WTC11 (cell line): ENCODE results near the gene PPAN. TPM values are rescaled to one million over a fixed set of nuclear protein-coding genes. Genes with fewer than 3 reads are reported as not detected.

Experiments
- ATAC-seq: fragments of 200-7000 bp; cut with Tn5 transposase; 2 replicates; pipeline ENCODE4 v1.10.0; 2021; ENCODE audit warnings: mild to moderate bottlenecking, moderate library complexity
- CTCF ChIA-PET: fragments of 300-600 bp; sonication (Branson Sonifier 250); formaldehyde crosslinking; loops from one replicate; lab custom pipeline; 2021; ENCODE audit warnings: antibody characterized with exemption; lab: Charles Lee
- POLR2A ChIA-PET: fragments of 350-600 bp; sonication (Branson Sonifier 250); formaldehyde crosslinking; loops from one replicate; lab custom pipeline; 2021; ENCODE audit warnings: antibody characterized with exemption; lab: Charles Lee
- DNase-seq: peaks from one replicate; pipeline ENCODE4 v3.0.0; 2021; ENCODE audit warnings: low spot score
- H3K27ac Mint-ChIP-seq: 2 replicates; pipeline ENCODE4 v1.8.0; 2021; ENCODE audit warnings: mixed read lengths
- H3K27me3 Mint-ChIP-seq: 2 replicates; pipeline ENCODE4 v1.8.0; 2021; ENCODE audit warnings: low read depth, mild to moderate bottlenecking, moderate library complexity, mixed read lengths
- H3K36me3 Mint-ChIP-seq: 2 replicates; pipeline ENCODE4 v1.8.0; 2021; ENCODE audit warnings: mixed read lengths
- H3K4me1 Mint-ChIP-seq: 2 replicates; pipeline ENCODE4 v1.8.0; 2022; ENCODE audit warnings: mixed read lengths
- H3K4me3 Mint-ChIP-seq: 2 replicates; pipeline ENCODE4 v1.8.0; 2021; ENCODE audit warnings: mild to moderate bottlenecking, moderate library complexity, mixed read lengths
- H3K9me3 Mint-ChIP-seq: 2 replicates; pipeline ENCODE4 v1.8.0; 2021; ENCODE audit warnings: mixed read lengths
- AFF4 ChIP-seq: sonication (generic); formaldehyde crosslinking; IDR thresholded peaks from 2 replicates; pipeline ENCODE4 v1.8.1; 2023; ENCODE audit warnings: mild to moderate bottlenecking, missing genetic modification reagents, borderline replicate concordance
- ATF1 ChIP-seq: sonication (generic); formaldehyde crosslinking; IDR thresholded peaks from 2 replicates; pipeline ENCODE4 v1.8.1; 2023; ENCODE audit warnings: mild to moderate bottlenecking, moderate library complexity, missing genetic modification reagents
- CBFB ChIP-seq: sonication (generic); formaldehyde crosslinking; IDR thresholded peaks from 2 replicates; pipeline ENCODE4 v1.8.1; 2022; ENCODE audit warnings: mild to moderate bottlenecking, low read depth, missing genetic modification reagents
- CREB1 ChIP-seq: sonication (generic); formaldehyde crosslinking; IDR thresholded peaks from 2 replicates; pipeline ENCODE4 v1.8.0; 2023; ENCODE audit warnings: mild to moderate bottlenecking, missing genetic modification reagents
- CREM ChIP-seq: sonication (generic); formaldehyde crosslinking; IDR thresholded peaks from 2 replicates; pipeline ENCODE4 v1.8.1; 2022; ENCODE audit warnings: mild to moderate bottlenecking, missing genetic modification reagents, moderate library complexity
- E2F5 ChIP-seq: sonication (generic); formaldehyde crosslinking; IDR thresholded peaks from 2 replicates; pipeline ENCODE4 v1.8.1; 2022; ENCODE audit warnings: mild to moderate bottlenecking, moderate library complexity, missing genetic modification reagents
- ELF4 ChIP-seq: sonication (generic); formaldehyde crosslinking; IDR thresholded peaks from 2 replicates; pipeline ENCODE4 v1.8.1; 2022; ENCODE audit warnings: low read depth, mild to moderate bottlenecking, moderate library complexity, missing genetic modification reagents
- EMX1 ChIP-seq: fragments of 250-450 bp; sonication (Bioruptor Pico); IDR thresholded peaks from 2 replicates; pipeline ENCODE4 v1.8.0; 2021; ENCODE audit warnings: mild to moderate bottlenecking
- FOXJ3 ChIP-seq: sonication (generic); formaldehyde crosslinking; IDR thresholded peaks from 2 replicates; pipeline ENCODE4 v1.9.0; 2021; ENCODE audit warnings: missing genetic modification reagents, mild to moderate bottlenecking, borderline replicate concordance
- FOXP4 ChIP-seq: sonication (generic); formaldehyde crosslinking; IDR thresholded peaks from 2 replicates; pipeline ENCODE4 v1.8.0; 2022; ENCODE audit warnings: mild to moderate bottlenecking, missing genetic modification reagents
- GABPB1 ChIP-seq: sonication (generic); formaldehyde crosslinking; IDR thresholded peaks from 2 replicates; pipeline ENCODE4 v1.8.1; 2023; ENCODE audit warnings: mild to moderate bottlenecking, missing genetic modification reagents
- IRF2 ChIP-seq: sonication (generic); formaldehyde crosslinking; IDR thresholded peaks from 2 replicates; pipeline ENCODE4 v1.8.0; 2022; ENCODE audit warnings: low read depth, missing genetic modification reagents, borderline replicate concordance
- RORB ChIP-seq: fragments of 250-450 bp; sonication (Bioruptor Pico); IDR thresholded peaks from 2 replicates; pipeline ENCODE4 v1.9.0; 2021; ENCODE audit warnings: mild to moderate bottlenecking
- SP1 ChIP-seq: sonication (generic); formaldehyde crosslinking; conservative IDR thresholded peaks from 2 replicates; pipeline ENCODE4 v1.8.1; 2022; ENCODE audit warnings: missing genetic modification reagents
- ZNF121 ChIP-seq: sonication (generic); formaldehyde crosslinking; IDR thresholded peaks from 2 replicates; pipeline ENCODE4 v1.8.0; 2023; ENCODE audit warnings: missing genetic modification reagents
- ZNF138 ChIP-seq: sonication (generic); formaldehyde crosslinking; conservative IDR thresholded peaks from 2 replicates; pipeline ENCODE4 v1.8.1; 2022; ENCODE audit warnings: mild to moderate bottlenecking, moderate library complexity, missing genetic modification reagents
- ZNF232 ChIP-seq: sonication (generic); formaldehyde crosslinking; IDR thresholded peaks from 2 replicates; pipeline ENCODE4 v1.8.0; 2022; ENCODE audit warnings: mild to moderate bottlenecking, missing genetic modification reagents
- ZNF396 ChIP-seq: fragments of 250-450 bp; sonication (Bioruptor Pico); IDR thresholded peaks from 2 replicates; pipeline ENCODE4 v1.8.0; 2021; ENCODE audit warnings: mild to moderate bottlenecking, moderate library complexity, borderline replicate concordance
- ZNF512 ChIP-seq: sonication (generic); formaldehyde crosslinking; IDR thresholded peaks from 2 replicates; pipeline ENCODE4 v1.8.1; 2022; ENCODE audit warnings: missing genetic modification reagents, borderline replicate concordance
- ZNF671 ChIP-seq: fragments of 250-450 bp; sonication (Bioruptor Pico); IDR thresholded peaks from 2 replicates; pipeline ENCODE4 v1.8.0; 2021; ENCODE audit warnings: mild to moderate bottlenecking
- total RNA-seq: library from RNA; stranded (reverse); gene quantifications from 3 replicates; pipeline ENCODE4 v1.2.3, GENCODE V29; 2021

PPAN gene
- total RNA-seq, 1 experiment from 2014 or later: 83.7 TPM

GRCh38 chr19:10120538-10121189, 14.5 kb downstream of the PPAN start:
- Mint-ChIP-seq H3K9me3 (peaks cover 4% of the 10 kb centered on the region), H3K4me1 (peaks cover 4% of the 10 kb centered on the region; the same call in 1 of the 2 replicates), H3K36me3 (peaks cover 25% of the 10 kb centered on the region), H3K27me3 (no peaks in the 10 kb centered on the region), H3K4me3 (no peak overlapping the region), H3K27ac (no peak overlapping the region)
- DNase-seq (no peak), ATAC-seq (no peak)
- POLR2A ChIA-PET: interaction anchor here (0.5 to 1.5 kb wide), 4 partner anchors 15 to 624 kb away, joined by 3 to 4 read pairs (median 3); partner anchors contain the start of gene PPAN
- CTCF ChIA-PET: interaction anchor here (0.6 to 2.0 kb wide), 4 partner anchors 22 to 189 kb away, joined by 3 to 6 read pairs (median 4); no protein-coding TSS in a partner anchor
- no peak for TF ChIP-seq IRF2 (CRISPR knock-in tag)
- peak; percentile 65; the same call in 1 of the 2 replicates for TF ChIP-seq ZNF121 (CRISPR knock-in tag)
- TF ChIP-seq ZNF396 (CRISPR knock-in tag): no peak
- TF ChIP-seq, all 79 proteins: peak for 1

GRCh38 chr19:10122045-10122444, 15.9 kb downstream of the PPAN start:
- ChIA-PET CTCF (interaction anchor here (0.6 to 2.0 kb wide), 5 partner anchors 9 to 212 kb away, joined by 3 to 6 read pairs (median 4); partner anchors contain the start of gene ICAM1), POLR2A (interaction anchor here (0.7 kb wide), 1 partner anchor 73 kb away, joined by 5 read pairs; the partner anchor contains the start of gene DNMT1)
- Mint-ChIP-seq H3K36me3 (peaks cover 16% of the 10 kb centered on the region), H3K4me1 (peaks cover 4% of the 10 kb centered on the region; the same call in 1 of the 2 replicates), H3K27ac (no peak overlapping the region), H3K27me3 (no peaks in the 10 kb centered on the region), H3K9me3 (peaks cover 4% of the 10 kb centered on the region), H3K4me3 (no peak overlapping the region)
- ATAC-seq (no peak), DNase-seq (no peak)
- TF ChIP-seq AFF4 (CRISPR knock-in tag) (no peak), EMX1 (CRISPR knock-in tag) (no peak), ZNF121 (CRISPR knock-in tag) (no peak), ZNF232 (no peak), IRF2 (CRISPR knock-in tag) (no peak), E2F5 (CRISPR knock-in tag) (no peak), RORB (no peak), ATF1 (CRISPR knock-in tag) (no peak), ZNF512 (CRISPR knock-in tag) (no peak), ZNF671 (CRISPR knock-in tag) (no peak)

GRCh38 chr19:10124429-10124828, 18.3 kb downstream of the PPAN start:
- peaks cover 4% of the 10 kb centered on the region for H3K9me3 Mint-ChIP-seq
- H3K4me1 Mint-ChIP-seq: no peaks in the 10 kb centered on the region
- no peaks in the 10 kb centered on the region for H3K27me3 Mint-ChIP-seq
- POLR2A ChIA-PET: no interaction called here
- peaks cover 7% of the 10 kb centered on the region for H3K36me3 Mint-ChIP-seq
- TF ChIP-seq CREM (CRISPR knock-in tag) (no peak), ZNF138 (CRISPR knock-in tag) (no peak), ELF4 (no peak), ATF1 (CRISPR knock-in tag) (no peak), GABPB1 (CRISPR knock-in tag) (no peak), CBFB (no peak), SP1 (no peak), FOXJ3 (CRISPR knock-in tag) (no peak), FOXP4 (no peak), ZNF512 (CRISPR knock-in tag) (no peak), CREB1 (no peak), E2F5 (CRISPR knock-in tag) (no peak)
- TF ChIP-seq, all 79 proteins: peak for 0
- DNase-seq (no peak), ATAC-seq (no peak)
- Mint-ChIP-seq H3K4me3 (no peak overlapping the region), H3K27ac (peak overlapping the region; percentile 61)
- CTCF ChIA-PET: no interaction called here
